D721Med (cell line): ENCODE results near the gene WFDC8.

Experiments used
- DNase-seq: peaks from one replicate; pipeline ENCODE4 v3.0.0; 2011; ENCODE audit warnings: low spot score; ENCODE audit not compliant: insufficient read length
- FAIRE-seq: peaks from 2 replicates; lab custom pipeline; 2011; peaks lifted over from hg19 to GRCh38; lab: Jason Lieb, UNC
- CTCF ChIP-seq: IDR thresholded peaks from 2 replicates; pipeline ENCODE4 v1.5.1; 2012; ENCODE audit warnings: mild to moderate bottlenecking, control low read depth; ENCODE audit not compliant: insufficient read depth; ENCODE audit errors: missing control alignments

Gene WFDC8

GRCh38 chr20:45508068-45508886, 70.8 kb downstream of the WFDC8 start:
- FAIRE-seq (no peak), DNase-seq (no peak)
- no peak for TF ChIP-seq CTCF

GRCh38 chr20:45507011-45507820, 71.9 kb downstream of the WFDC8 start:
- DNase-seq (no peak), FAIRE-seq (no peak)
- TF ChIP-seq CTCF: no peak

- DNase-seq (no peak), FAIRE-seq (no peak)
- TF ChIP-seq CTCF: no peak
Measured at GRCh38 chr20:45506398-45506797, 72.7 kb downstream of the WFDC8 start.

- DNase-seq (no peak), FAIRE-seq (no peak)
- no peak for TF ChIP-seq CTCF
Measured at GRCh38 chr20:45503403-45503802, 75.7 kb downstream of the WFDC8 start.

- FAIRE-seq: no peak
- no peak for DNase-seq
- no peak for TF ChIP-seq CTCF
Measured at GRCh38 chr20:45502561-45502960, 76.5 kb downstream of the WFDC8 start.
